Measurements from ENCODE around the gene IL12B. TPM values are rescaled to one million over a fixed set of nuclear protein-coding genes. Genes with fewer than 3 reads are reported as not detected.
"Not testable (repeated sequence)": the region's sequence is repeated elsewhere in the genome, so short reads cannot be mapped to it uniquely, and the experiment has no call there.

IL12B gene
- total RNA-seq, 1 donor, result not detected

GRCh38 chr5:159301466-159301865 is 28.8 kb downstream of the IL12B start:
- DNase-seq (ENCODE audit: insufficient read length, low spot score, missing footprints), result no peak
- Histone ChIP-seq H3K4me1 (ENCODE audit: insufficient read depth, low read length) (no peaks in the 10 kb centered on the region), H4K20me1 (ENCODE audit: insufficient read depth, low read length) (no peaks in the 10 kb centered on the region), H3K79me2 (ENCODE audit: insufficient read depth, low read length) (no peaks in the 10 kb centered on the region), H3K36me3 (ENCODE audit: insufficient read depth, low read length) (no peaks in the 10 kb centered on the region), H2AFZ (ENCODE audit: low read length) (no peak overlapping the region), H3K9me3 (ENCODE audit: low read depth, low read length) (peaks cover 2% of the 10 kb centered on the region), H3K4me2 (ENCODE audit: insufficient read depth, low read length) (no peak overlapping the region), H3K4me3 (ENCODE audit: insufficient read depth, low read length) (no peak overlapping the region), H3K27me3 (ENCODE audit: insufficient read depth, low read length) (peaks cover 4% of the 10 kb centered on the region), H3K27ac (ENCODE audit: low read depth, low read length) (no peak overlapping the region)
- TF ChIP-seq CTCF (IDR thresholded peaks at IDR 0.05; ENCODE audit: extremely low read depth, low read depth, low read length), result no peak

- not testable (repeated sequence) for DNase-seq (ENCODE audit: insufficient read length, low spot score, missing footprints); H3K4me3 ChIP-seq (ENCODE audit: insufficient read depth, low read length); H3K36me3 ChIP-seq (ENCODE audit: insufficient read depth, low read length); H3K27ac ChIP-seq (ENCODE audit: low read depth, low read length); H3K4me2 ChIP-seq (ENCODE audit: insufficient read depth, low read length); H3K9me3 ChIP-seq (ENCODE audit: low read depth, low read length); H3K4me1 ChIP-seq (ENCODE audit: insufficient read depth, low read length); H3K27me3 ChIP-seq (ENCODE audit: insufficient read depth, low read length); H3K79me2 ChIP-seq (ENCODE audit: insufficient read depth, low read length); H2AFZ ChIP-seq (ENCODE audit: low read length); H4K20me1 ChIP-seq (ENCODE audit: insufficient read depth, low read length)
These were observed 33.0 kb downstream of the IL12B start for GRCh38 chr5:159297300-159297699.

- DNase-seq (ENCODE audit: insufficient read length, low spot score, missing footprints), result no peak
- Histone ChIP-seq H3K4me1 (ENCODE audit: insufficient read depth, low read length) (no peaks in the 10 kb centered on the region), H4K20me1 (ENCODE audit: insufficient read depth, low read length) (no peaks in the 10 kb centered on the region), H3K4me3 (ENCODE audit: insufficient read depth, low read length) (no peak overlapping the region), H3K4me2 (ENCODE audit: insufficient read depth, low read length) (no peak overlapping the region), H3K27me3 (ENCODE audit: insufficient read depth, low read length) (no peaks in the 10 kb centered on the region), H3K27ac (ENCODE audit: low read depth, low read length) (no peak overlapping the region), H3K79me2 (ENCODE audit: insufficient read depth, low read length) (no peaks in the 10 kb centered on the region), H2AFZ (ENCODE audit: low read length) (no peak overlapping the region), H3K36me3 (ENCODE audit: insufficient read depth, low read length) (no peaks in the 10 kb centered on the region), H3K9me3 (ENCODE audit: low read depth, low read length) (no peaks in the 10 kb centered on the region)
- no peak for TF ChIP-seq CTCF (IDR thresholded peaks at IDR 0.05; ENCODE audit: extremely low read depth, low read depth, low read length)
These were observed 35.4 kb downstream of the IL12B start for GRCh38 chr5:159294921-159295320.

GRCh38 chr5:159290741-159291140 is 39.5 kb downstream of the IL12B start:
- no peak overlapping the region for H2AFZ ChIP-seq (ENCODE audit: low read length)
- no peaks in the 10 kb centered on the region for H4K20me1 ChIP-seq (ENCODE audit: insufficient read depth, low read length)
- no peaks in the 10 kb centered on the region for H3K4me1 ChIP-seq (ENCODE audit: insufficient read depth, low read length)
- TF ChIP-seq CTCF (IDR thresholded peaks at IDR 0.05; ENCODE audit: extremely low read depth, low read depth, low read length), result no peak
- no peak overlapping the region for H3K27ac ChIP-seq (ENCODE audit: low read depth, low read length)
- peaks cover 1% of the 10 kb centered on the region for H3K36me3 ChIP-seq (ENCODE audit: insufficient read depth, low read length)
- no peaks in the 10 kb centered on the region for H3K79me2 ChIP-seq (ENCODE audit: insufficient read depth, low read length)
- H3K9me3 ChIP-seq (ENCODE audit: low read depth, low read length), result no peaks in the 10 kb centered on the region
- DNase-seq (ENCODE audit: insufficient read length, low spot score, missing footprints), result no peak
- no peaks in the 10 kb centered on the region for H3K27me3 ChIP-seq (ENCODE audit: insufficient read depth, low read length)
- no peak overlapping the region for H3K4me2 ChIP-seq (ENCODE audit: insufficient read depth, low read length)
- H3K4me3 ChIP-seq (ENCODE audit: insufficient read depth, low read length), result no peak overlapping the region

Data from osteoblast (primary cell).